ENCODE results near the gene ST8SIA2. TPM values are rescaled to one million over a fixed set of nuclear protein-coding genes. Genes with fewer than 3 reads are reported as not detected.

ST8SIA2 gene
- total RNA-seq, 2 donors from 2014 or later = not detected

DNA sequence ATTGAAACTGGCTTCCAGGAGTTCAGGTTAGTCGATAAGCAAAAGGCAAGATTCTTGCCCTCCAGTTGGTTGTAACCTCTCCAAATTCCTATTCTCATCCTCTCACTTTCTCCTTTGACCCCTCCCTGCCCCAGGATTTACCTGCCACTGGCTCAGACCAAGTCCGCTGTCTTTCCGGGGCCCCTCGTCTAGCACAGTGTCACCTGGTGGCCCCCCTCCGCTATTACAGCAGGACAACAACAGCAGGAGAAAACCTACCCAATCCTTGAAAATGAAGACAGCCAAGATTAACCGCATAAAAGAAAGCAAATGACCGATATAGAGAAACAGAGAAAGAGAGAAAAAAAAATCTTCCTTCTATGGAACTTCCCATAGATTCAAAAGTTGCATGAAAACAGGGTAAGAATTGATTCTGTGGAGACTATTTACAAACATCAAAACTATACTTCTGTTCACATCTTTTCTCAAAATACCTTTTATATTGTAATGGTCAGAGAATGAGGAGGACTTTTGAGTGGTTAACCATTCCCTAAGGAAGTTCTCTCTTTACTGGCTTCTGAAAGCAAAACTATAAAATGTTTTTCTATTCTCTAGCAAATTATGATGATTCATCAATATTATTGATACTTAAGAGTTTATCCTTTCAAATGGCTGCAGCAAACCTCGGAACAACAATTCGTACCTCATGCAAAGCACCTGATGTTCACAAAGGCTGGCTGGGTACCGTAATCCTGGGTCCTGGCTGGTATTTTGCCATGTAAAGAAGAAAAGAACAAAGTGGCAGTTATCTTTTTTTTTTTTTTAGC lies 10.0 kb upstream of the ST8SIA2 start:
- H3K4me1 Mint-ChIP-seq (ENCODE audit: low read depth) = no peaks in the 10 kb centered on the region
- DNase-seq = peak; percentile 37 to 45
- H3K4me3 Mint-ChIP-seq = no peak overlapping the region
- H3K9me3 Mint-ChIP-seq = peaks cover 1 to 2% of the 10 kb centered on the region in 2 donors
- peak in 1 of 2 donors; percentile 52 for ATAC-seq (replicated peaks in 1 of 2)
- no peak overlapping the region for H3K27ac Mint-ChIP-seq
- H3K36me3 Mint-ChIP-seq (ENCODE audit: insufficient read depth in 2 of 2) = no peaks in the 10 kb centered on the region
- H3K27me3 Mint-ChIP-seq (ENCODE audit: low read depth) = peaks cover 48% of the 10 kb centered on the region

DNA sequence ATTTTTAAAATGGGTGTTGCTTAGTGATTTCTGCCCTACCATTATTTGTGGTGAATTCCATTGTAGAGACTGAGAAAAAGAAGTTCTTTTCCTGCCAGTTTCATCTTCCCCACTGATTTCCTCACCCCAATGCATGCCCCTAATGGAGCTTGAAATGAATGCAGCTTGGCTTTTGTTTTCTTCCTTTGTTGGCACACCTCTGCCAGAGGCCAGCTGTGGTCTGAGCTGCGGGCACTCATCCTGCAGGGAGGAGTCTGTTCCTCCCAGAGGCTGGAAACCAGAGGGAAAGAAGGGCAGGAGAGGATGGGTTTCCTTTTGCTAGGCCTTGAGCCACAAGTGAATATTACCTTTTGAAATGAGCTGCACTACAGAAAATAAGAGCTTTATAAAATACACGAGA lies 9.3 kb upstream of the ST8SIA2 start:
- DNase-seq (no peak), ATAC-seq (replicated peaks in 1 of 2) (no peak)
- no peak overlapping the region for H3K4me3 Mint-ChIP-seq
- peaks cover 55% of the 10 kb centered on the region for H3K27me3 Mint-ChIP-seq (ENCODE audit: low read depth)
- H3K36me3 Mint-ChIP-seq (ENCODE audit: insufficient read depth in 2 of 2) = no peaks in the 10 kb centered on the region
- H3K9me3 Mint-ChIP-seq = peaks cover 1 to 2% of the 10 kb centered on the region in 2 donors
- H3K27ac Mint-ChIP-seq = no peak overlapping the region
- no peaks in the 10 kb centered on the region for H3K4me1 Mint-ChIP-seq (ENCODE audit: low read depth)

DNA sequence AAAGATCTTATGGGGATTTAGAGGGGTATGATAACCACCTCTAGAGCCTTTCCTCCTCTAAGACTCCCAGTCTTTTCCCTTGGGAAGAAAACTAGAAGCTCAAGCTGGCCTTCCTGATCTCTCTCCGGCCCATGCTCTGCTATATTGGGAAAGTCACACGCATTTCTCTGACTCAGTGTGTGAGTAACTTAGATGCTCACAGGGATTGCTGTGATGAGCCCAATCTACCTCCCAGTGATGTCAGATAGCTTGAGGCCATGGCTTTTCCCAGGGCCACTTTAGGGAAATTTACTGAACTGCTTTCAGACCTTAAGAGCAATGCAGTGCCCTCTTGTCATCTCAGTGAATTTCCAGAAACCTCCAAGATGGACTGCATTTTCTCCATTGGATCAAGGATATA lies 8.6 kb upstream of the ST8SIA2 start:
- Mint-ChIP-seq H3K4me3 (no peak overlapping the region), H3K27ac (no peak overlapping the region), H3K36me3 (ENCODE audit: insufficient read depth in 2 of 2) (no peaks in the 10 kb centered on the region), H3K4me1 (ENCODE audit: low read depth) (no peaks in the 10 kb centered on the region), H3K27me3 (ENCODE audit: low read depth) (peaks cover 60% of the 10 kb centered on the region), H3K9me3 (peaks cover 0 to 2% of the 10 kb centered on the region in 2 donors)
- ATAC-seq (replicated peaks in 1 of 2) (no peak), DNase-seq (no peak)

DNA sequence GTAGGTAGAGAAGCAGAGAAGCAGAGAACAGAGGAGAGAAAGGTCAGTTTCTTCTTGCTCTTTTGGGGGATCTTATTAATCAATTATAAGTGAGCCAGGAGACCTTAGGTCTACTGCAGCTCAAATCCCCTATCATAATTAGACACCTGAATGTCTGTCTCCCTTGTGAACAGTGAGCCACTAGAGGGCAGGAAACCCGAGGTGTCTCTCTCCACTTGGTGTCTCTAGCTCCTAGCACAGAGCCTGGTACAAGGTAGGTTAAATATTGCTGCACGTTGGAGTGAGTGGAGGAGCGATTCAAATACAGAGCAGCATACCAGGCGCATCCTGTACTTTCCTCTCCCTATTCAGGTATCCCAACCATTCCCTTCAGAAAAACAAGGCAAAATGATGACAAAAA lies 2.0 kb upstream of the ST8SIA2 start:
- Mint-ChIP-seq H3K4me3 (no peak overlapping the region), H3K9me3 (no peaks in the 10 kb centered on the region), H3K4me1 (ENCODE audit: low read depth) (peaks cover 11% of the 10 kb centered on the region), H3K27me3 (ENCODE audit: low read depth) (peaks cover 86% of the 10 kb centered on the region), H3K36me3 (ENCODE audit: insufficient read depth in 2 of 2) (no peaks in the 10 kb centered on the region), H3K27ac (no peak overlapping the region)
- ATAC-seq (replicated peaks in 1 of 2) (peak; percentile 63 to 72), DNase-seq (peak; percentile 19 to 39)

DNA sequence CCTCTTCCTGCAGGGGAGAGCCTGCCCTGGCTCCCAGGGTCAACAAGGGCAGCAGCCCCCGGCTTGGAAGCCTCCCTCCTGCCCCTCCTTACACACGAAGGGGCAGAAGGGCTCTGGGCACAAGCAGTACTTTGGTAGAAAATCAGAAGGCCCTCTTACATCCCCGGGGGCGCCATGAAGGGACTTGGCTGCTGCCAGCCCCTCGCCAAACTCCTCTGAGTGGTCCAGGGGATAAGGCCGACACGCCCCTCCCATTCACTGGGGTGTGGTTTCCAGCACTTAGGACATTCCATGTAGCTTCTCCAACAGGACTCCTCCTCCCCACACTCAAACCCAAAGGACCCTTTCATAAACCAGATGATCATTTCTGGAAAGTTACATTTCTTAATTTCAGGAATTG lies 1.2 kb upstream of the ST8SIA2 start:
- no peak for DNase-seq
- Mint-ChIP-seq H3K36me3 (ENCODE audit: insufficient read depth in 2 of 2) (no peaks in the 10 kb centered on the region), H3K4me1 (ENCODE audit: low read depth) (peaks cover 11% of the 10 kb centered on the region), H3K27ac (no peak overlapping the region), H3K4me3 (no peak overlapping the region), H3K27me3 (ENCODE audit: low read depth) (peaks cover 78% of the 10 kb centered on the region), H3K9me3 (no peaks in the 10 kb centered on the region)
- ATAC-seq (replicated peaks in 1 of 2) = no peak

DNA sequence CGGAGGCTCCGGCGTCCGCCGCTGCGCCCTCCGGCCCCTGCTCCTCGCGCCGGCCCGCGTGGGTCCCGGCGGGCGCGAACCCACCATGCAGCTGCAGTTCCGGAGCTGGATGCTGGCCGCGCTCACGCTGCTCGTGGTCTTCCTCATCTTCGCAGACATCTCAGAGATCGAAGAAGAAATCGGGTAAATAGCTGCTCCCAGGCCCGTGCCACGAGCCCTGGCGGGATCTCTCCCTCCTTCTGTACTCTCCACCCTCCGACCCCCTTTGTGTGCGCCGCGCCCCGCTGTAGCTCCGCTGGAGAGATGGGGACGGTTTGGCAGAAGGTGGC lies 263 bp downstream of the ST8SIA2 start:
- no peak for DNase-seq
- peak overlapping the region; percentile 24 to 79 for H3K4me3 Mint-ChIP-seq
- peaks cover 11% of the 10 kb centered on the region for H3K4me1 Mint-ChIP-seq (ENCODE audit: low read depth)
- no peak for ATAC-seq (replicated peaks in 1 of 2)
- H3K9me3 Mint-ChIP-seq = no peaks in the 10 kb centered on the region
- H3K27ac Mint-ChIP-seq = no peak overlapping the region
- H3K27me3 Mint-ChIP-seq (ENCODE audit: low read depth) = peaks cover 72% of the 10 kb centered on the region
- no peaks in the 10 kb centered on the region for H3K36me3 Mint-ChIP-seq (ENCODE audit: insufficient read depth in 2 of 2)

DNA sequence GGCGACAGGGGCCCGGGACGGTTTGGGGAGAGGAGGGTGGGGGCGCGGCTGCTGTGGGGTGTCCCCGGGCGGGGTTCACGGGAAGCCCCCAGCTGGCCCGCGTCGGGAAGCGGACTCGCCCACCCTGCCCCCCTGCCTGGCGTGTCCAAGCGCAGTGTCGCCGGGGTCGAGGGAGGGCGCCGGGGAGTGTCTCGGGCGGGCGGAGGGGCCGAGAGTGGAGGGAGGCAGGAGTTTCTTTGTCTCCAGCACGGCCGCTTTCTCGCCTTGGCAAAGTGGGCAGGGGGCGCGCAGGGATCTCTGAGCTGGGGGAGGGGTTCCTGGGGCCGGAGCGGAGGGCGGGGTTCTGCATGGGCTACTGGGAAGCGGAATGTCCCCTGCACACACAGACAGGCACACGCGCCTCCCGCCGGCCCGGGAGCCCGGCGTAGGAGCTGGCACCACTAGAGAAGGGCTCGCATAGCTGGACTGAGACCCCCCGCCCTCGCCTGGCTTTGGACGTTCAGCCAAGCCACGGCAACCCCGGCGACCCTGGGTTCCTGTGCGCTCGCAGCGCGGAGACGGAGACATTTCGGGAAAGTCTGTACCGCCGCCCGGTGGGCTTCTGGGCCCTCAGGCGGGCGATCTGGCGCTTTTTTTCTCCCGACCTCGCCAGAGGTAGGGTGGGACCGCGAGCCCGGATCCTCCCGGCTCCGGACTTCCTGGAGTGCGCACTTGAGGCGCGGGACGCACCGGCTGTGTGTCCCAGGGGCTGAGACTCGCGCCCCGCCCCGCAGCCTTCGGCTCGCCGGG lies 822 bp downstream of the ST8SIA2 start:
- Mint-ChIP-seq H3K4me1 (ENCODE audit: low read depth) (peaks cover 11% of the 10 kb centered on the region), H3K27me3 (ENCODE audit: low read depth) (peaks cover 67% of the 10 kb centered on the region), H3K9me3 (no peaks in the 10 kb centered on the region), H3K36me3 (ENCODE audit: insufficient read depth in 2 of 2) (no peaks in the 10 kb centered on the region), H3K27ac (no peak overlapping the region), H3K4me3 (peak overlapping the region; percentile 15 to 79)
- ATAC-seq (replicated peaks in 1 of 2) (no peak), DNase-seq (no peak)

DNA sequence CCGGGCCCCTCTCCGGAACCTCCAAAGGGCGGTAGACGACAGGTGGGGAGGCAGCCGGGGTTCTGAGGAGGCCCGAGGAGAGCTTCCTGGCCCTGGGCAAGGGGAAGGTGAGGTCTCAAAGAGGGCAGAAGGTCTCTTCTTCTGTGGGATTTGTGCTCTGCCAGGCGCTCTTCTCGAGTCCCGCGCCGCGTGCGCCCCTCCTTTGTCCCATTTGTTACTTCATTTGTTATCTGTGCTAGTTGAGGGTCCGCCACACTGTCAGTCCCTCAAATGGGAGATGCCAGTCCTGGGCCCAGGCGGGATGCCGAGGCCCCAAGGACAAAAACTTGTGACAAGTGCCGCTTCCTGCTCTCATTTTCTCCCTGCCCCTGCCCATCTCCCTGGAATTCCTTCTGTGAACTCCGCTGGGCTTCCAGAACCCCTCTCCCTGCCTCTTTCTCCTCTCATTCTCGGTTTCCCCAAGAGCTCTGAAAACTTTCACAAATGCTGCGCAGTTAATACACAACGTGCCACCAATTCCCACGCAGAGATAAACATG lies 1.5 kb downstream of the ST8SIA2 start:
- no peaks in the 10 kb centered on the region for H3K36me3 Mint-ChIP-seq (ENCODE audit: insufficient read depth in 2 of 2)
- DNase-seq = no peak
- peak overlapping the region in 1 of 2 donors; percentile 62 for H3K4me3 Mint-ChIP-seq
- no peak for ATAC-seq (replicated peaks in 1 of 2)
- no peak overlapping the region for H3K27ac Mint-ChIP-seq
- no peaks in the 10 kb centered on the region for H3K9me3 Mint-ChIP-seq
- H3K27me3 Mint-ChIP-seq (ENCODE audit: low read depth) = peaks cover 63% of the 10 kb centered on the region
- peaks cover 11% of the 10 kb centered on the region for H3K4me1 Mint-ChIP-seq (ENCODE audit: low read depth)

DNA sequence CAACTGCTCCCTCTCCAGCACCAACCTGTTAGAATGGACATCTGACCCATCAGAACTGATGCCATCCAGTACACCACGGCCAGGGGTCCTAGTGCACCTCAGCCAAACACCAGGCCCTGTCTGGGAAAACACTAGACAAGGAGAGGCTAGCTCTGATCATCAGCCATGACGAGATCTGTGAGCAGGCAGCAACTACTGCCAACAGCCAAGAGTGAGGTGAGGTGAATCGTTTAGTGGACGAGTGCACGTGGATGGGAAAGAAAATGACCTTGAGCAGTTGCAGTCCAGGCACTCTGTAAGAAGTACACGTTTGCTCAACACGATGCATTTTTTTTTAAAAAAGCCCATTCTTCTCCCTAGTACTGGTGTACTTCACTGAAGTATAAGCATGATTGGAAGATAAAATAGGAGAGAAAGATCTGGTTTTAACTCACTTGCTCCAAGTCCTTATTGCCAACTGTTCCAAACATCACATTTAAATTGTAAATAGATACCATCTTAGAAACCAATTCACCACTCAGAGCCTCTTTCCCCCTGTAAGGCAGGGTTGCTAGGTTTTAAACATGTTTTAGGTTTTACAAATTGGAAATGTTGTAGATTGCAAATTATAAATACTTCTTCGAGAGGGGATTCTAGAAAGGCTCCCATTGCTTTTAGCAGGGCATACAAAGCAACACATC lies 5.7 kb downstream of the ST8SIA2 start:
- no peaks in the 10 kb centered on the region for H3K9me3 Mint-ChIP-seq
- H3K4me1 Mint-ChIP-seq (ENCODE audit: low read depth) = no peaks in the 10 kb centered on the region
- H3K36me3 Mint-ChIP-seq (ENCODE audit: insufficient read depth in 2 of 2) = no peaks in the 10 kb centered on the region
- no peak for ATAC-seq (replicated peaks in 1 of 2)
- no peak for DNase-seq
- H3K27ac Mint-ChIP-seq = no peak overlapping the region
- H3K27me3 Mint-ChIP-seq (ENCODE audit: low read depth) = peaks cover 36% of the 10 kb centered on the region
- no peak overlapping the region for H3K4me3 Mint-ChIP-seq

DNA sequence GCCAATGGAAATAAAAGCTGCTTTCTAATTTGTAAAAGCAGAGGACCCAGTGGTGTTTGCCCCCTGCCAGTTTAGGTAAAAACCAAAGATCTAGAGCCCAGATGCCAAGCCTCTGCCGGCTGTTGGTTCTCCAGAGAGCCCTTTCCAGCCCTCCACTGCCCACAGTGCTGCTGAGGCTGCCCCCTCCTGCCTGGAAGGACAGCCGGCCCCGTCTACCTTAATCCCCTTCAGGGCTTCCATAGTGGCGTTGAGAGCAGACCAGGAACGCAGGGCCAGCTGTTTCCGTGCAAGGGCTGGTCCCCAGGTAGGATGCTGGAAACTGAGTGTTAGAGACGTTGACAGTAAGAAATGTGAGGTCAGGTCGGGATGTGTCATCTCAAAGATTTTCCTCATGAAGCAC lies 6.9 kb downstream of the ST8SIA2 start:
- Mint-ChIP-seq H3K36me3 (ENCODE audit: insufficient read depth in 2 of 2) (no peaks in the 10 kb centered on the region), H3K9me3 (no peaks in the 10 kb centered on the region), H3K4me1 (ENCODE audit: low read depth) (no peaks in the 10 kb centered on the region), H3K27ac (no peak overlapping the region), H3K27me3 (ENCODE audit: low read depth) (peaks cover 26% of the 10 kb centered on the region), H3K4me3 (no peak overlapping the region)
- DNase-seq = no peak
- no peak for ATAC-seq (replicated peaks in 1 of 2)

DNA sequence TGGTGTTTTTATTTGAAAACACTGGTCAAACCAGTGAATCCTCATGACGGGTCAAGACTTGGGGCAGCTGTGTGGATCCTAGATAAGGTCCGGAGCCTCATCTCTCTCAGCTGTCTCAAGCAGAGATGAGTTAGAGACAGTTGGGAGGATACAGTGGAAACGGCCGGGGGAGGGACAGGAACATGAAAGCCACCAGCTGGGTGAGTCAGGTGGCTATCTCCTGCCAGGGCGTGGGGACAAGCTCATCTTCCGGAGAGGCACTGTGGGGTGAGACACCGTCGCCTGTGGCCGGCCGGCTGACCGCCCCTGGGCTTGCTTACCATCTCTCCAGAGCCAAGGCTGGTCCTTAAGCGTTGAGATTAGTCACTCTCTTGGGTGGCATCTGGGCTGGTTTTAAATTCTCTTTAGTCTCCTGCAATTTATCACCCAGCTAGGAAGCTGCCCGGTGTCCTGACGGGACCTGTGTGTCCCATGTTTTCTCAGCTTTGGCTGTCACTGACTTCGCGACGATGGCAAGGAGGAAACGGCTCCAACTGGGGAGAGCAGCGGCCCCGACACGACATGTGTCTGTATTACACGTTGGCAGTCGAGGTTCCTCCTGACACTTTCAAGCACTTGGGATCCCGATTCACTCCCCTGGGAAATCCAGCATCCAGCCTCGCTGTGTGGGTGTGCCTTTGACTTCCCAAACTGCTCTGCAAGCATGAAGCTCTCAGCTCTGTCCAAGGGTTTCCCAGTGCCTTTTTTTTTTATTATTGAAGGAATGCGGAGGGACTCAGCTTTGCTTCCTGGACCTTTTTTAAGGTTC lies 7.5 kb downstream of the ST8SIA2 start:
- no peaks in the 10 kb centered on the region for H3K36me3 Mint-ChIP-seq (ENCODE audit: insufficient read depth in 2 of 2)
- H3K4me1 Mint-ChIP-seq (ENCODE audit: low read depth) = no peaks in the 10 kb centered on the region
- H3K27ac Mint-ChIP-seq = no peak overlapping the region
- no peaks in the 10 kb centered on the region for H3K9me3 Mint-ChIP-seq
- DNase-seq (no peak), ATAC-seq (replicated peaks in 1 of 2) (no peak)
- H3K4me3 Mint-ChIP-seq = no peak overlapping the region
- peaks cover 20% of the 10 kb centered on the region for H3K27me3 Mint-ChIP-seq (ENCODE audit: low read depth)

DNA sequence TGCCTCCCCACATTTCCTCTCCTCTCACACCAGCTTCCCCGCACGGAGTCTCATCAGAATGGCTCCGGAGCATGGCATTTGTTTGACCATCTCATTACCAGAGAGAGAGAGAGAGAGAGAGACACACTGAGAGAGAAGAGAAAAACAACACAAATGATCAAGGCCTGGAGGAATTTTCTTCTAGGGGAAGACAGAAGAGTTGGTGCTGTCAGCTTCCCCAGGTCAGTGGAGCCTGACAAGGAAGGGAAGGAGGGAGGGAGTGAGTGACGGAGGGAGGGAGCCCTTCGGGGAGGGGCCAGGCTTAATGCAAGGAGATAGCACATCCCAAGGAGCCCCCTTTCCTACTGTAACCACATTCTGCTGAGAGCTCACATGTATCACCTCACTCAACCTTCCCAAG lies 9.1 kb downstream of the ST8SIA2 start:
- DNase-seq = no peak
- no peaks in the 10 kb centered on the region for H3K9me3 Mint-ChIP-seq
- H3K4me1 Mint-ChIP-seq (ENCODE audit: low read depth) = no peaks in the 10 kb centered on the region
- ATAC-seq (replicated peaks in 1 of 2) = no peak
- H3K4me3 Mint-ChIP-seq = no peak overlapping the region
- H3K27ac Mint-ChIP-seq = no peak overlapping the region
- H3K27me3 Mint-ChIP-seq (ENCODE audit: low read depth) = peaks cover 19% of the 10 kb centered on the region
- H3K36me3 Mint-ChIP-seq (ENCODE audit: insufficient read depth in 2 of 2) = no peaks in the 10 kb centered on the region

Data from activated T-cell treated with anti-CD3 and anti-CD28 coated beads, Interleukin-2, amount 50 U/mL, for 72 hours (primary cell).